SW 1271 (cell line): Measurements from ENCODE around the gene MOCOS.
"Not testable (repeated sequence)": the region's sequence is repeated elsewhere in the genome, so short reads cannot be mapped to it uniquely, and the experiment has no call there.

Source experiments
- DNase-seq, 2 experiments: peaks; one replicate each; lab custom pipeline; 2025; lab: John Stamatoyannopoulos, UW

MOCOS gene

GRCh38 chr18:36201765-36202164 is 14.5 kb downstream of the MOCOS start:
- DNase-seq = no peak

- DNase-seq = no peak
Measured at GRCh38 chr18:36203360-36203895, 16.1 kb downstream of the MOCOS start.

DNA sequence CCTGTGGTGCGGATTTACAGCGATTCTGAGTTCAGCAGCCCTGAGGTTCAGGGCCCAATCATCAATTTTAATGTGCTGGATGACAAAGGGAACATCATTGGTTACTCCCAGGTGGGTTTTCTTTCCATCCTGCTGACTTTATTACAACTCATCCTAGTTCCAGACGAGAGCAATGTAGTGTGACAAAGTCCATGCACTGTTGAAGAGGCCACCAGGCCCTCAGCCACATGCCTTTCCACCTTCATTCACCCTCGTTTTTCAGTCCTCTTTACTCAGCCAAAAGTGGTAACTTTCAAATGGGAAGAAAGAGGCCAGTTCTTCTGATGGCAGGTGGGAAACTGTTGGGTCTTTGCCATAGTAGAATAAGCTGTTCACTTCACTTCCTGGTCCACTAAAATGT is 17.9 kb downstream of the MOCOS start:
- no peak for DNase-seq

GRCh38 chr18:36207303-36207702 is 20.0 kb downstream of the MOCOS start:
- DNase-seq = no peak

DNA sequence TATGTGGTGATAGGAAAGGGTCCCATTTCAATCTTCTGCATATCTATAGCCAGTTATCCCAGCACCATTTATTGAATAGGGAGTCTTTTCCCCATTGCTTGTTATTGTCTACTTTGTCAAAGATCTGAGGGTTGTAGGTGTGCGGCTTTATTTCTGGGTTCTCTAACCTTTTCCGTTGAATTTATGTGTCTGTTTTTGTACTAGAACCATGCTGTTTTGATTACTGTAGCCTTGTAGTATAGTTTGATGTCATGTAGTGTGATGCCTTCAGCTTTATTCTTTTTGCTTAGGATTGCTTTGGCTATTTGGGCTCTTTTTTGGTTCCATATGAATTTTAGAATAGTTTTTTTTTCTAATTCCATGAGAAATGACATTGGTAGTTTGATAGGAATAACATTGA is 20.7 kb downstream of the MOCOS start:
- not testable (repeated sequence) for DNase-seq

GRCh38 chr18:36211612-36212065 is 24.3 kb downstream of the MOCOS start:
- DNase-seq = no peak

DNA sequence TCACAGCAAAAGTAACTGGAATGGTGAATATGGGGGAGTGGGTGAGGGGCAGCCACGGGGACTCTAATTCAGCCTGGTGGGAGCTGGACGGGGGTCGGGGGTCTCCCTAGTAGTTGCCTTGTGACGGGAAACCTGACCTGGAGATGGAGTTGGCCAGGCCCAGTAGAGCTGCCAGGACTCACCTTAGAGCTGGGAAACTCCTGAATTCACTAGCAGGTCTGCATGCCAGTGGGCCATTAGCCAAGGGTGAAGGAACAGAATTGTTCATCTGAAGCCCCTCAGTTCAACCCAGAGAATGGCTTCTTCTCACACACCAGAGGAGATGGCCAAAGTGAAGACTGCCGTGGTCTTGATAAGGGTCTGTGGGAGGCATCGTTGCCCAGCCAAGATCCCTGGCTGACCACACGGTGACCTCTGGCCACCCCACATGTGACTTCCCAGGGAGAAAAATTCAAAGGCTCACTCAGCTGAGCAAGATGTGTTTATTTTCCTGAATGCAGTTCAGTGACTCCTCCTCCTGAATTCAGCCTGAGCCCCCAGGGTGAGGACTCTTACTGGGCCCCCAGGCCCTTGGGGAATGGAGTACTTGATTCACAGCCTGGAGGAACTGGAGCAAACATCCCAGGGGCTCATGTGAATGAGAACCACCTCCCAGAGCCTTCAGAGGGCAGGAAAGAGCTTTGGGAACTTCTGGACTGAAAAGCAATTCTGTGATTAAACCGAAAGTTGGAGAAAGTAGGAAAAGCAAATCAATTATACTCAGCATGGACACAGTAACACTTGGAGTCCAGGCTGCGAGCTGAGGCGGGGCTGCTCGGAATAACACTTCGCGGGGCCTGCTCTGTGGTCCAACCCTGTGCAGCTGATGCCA is 25.2 kb downstream of the MOCOS start:
- no peak for DNase-seq

DNA sequence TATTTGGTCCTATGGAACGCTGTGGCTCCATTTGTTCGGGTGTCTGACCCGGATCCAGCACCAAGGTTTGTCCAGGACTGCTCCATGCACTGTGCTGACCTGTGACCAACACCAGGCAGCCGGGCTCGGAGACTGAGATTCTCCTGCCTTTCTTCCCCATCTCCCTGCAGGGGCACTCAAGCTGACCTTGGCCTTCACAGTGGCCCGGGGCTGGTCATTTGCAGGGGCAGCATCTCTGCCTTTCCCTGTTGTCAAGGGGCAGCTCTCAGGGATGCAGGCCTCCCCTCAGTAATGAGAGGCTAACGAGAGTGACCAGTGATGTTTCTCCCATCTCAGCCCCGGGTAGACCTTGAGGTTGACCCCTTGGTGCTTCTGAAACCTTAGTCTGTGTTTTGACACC is 27.5 kb downstream of the MOCOS start:
- DNase-seq = no peak

- DNase-seq = no peak
Measured at GRCh38 chr18:36215577-36215976, 28.3 kb downstream of the MOCOS start.

- DNase-seq = no peak
Measured at GRCh38 chr18:36217348-36217747, 30.1 kb downstream of the MOCOS start.

- no peak for DNase-seq
Measured at GRCh38 chr18:36229188-36229587, 41.9 kb downstream of the MOCOS start.

DNA sequence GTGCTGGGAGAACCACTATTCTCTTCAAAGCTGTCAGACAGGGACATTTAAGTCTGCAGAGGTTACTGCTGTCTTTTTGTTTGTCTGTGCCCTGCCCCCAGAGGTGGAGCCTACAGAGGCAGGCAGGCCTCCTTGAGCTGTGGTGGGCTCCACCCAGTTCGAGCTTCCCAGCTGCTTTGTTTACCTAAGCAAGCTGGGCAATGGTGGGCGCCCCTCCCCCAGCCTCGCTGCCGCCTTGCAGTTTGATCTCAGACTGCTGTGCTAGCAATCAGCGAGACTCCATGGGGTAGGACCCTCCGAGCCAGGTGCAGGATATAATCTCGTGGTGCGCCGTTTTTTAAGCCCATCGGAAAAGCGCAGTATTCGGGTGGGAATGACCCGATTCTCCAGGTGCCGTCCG is 53.2 kb downstream of the MOCOS start:
- DNase-seq = not testable (repeated sequence)

GRCh38 chr18:36241831-36242230 is 54.5 kb downstream of the MOCOS start:
- no peak for DNase-seq

- no peak for DNase-seq
Measured at GRCh38 chr18:36247036-36247435, 59.7 kb downstream of the MOCOS start.

- no peak for DNase-seq
Measured at GRCh38 chr18:36249392-36249791, 62.1 kb downstream of the MOCOS start.

- no peak for DNase-seq
Measured at GRCh38 chr18:36250827-36251226, 63.5 kb downstream of the MOCOS start.

- no peak for DNase-seq
Measured at GRCh38 chr18:36255072-36255698, 67.9 kb downstream of the MOCOS start.

- DNase-seq = no peak
Measured at GRCh38 chr18:36256094-36256493, 68.8 kb downstream of the MOCOS start.

DNA sequence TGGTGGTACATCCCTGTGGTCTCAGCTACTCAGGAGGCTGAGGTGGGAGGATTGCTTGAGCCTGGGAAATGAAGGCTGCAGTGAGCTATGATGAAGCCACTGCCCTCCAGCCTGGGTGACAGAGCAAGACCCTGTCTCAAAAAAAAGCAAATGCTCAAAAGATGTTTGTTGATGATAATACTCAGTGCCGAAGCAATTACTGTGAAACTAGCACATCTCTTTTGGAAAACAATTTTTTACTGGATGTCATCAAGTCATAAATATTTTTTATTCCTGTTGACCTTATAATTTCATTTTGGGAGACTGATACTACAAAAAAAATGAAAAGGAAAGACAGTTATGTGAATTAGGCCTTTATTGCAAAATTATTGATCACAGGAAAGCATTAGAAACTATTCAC is 75.7 kb downstream of the MOCOS start:
- DNase-seq = no peak

- no peak for DNase-seq
Measured at GRCh38 chr18:36264283-36264682, 77.0 kb downstream of the MOCOS start.

GRCh38 chr18:36265015-36265414 is 77.7 kb downstream of the MOCOS start:
- no peak for DNase-seq

DNA sequence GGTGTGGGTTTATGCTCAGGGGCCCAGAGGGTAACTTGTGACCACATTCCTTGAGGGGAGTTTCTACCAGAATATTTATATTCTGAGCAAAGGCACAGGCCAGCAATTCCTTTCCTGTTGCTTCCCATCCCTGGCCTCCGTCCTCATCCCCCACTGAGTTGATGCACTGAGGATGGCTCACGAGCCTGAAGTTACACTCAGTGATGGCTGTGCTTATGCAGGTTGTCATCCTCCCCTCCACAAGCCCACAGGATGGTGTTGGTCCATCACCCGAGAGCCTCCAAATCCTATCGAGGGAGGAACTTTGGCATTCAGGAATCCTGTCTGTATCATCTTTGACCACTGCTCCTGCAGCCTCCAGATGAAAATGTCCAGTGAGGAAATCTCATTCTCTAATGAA is 81.9 kb downstream of the MOCOS start:
- DNase-seq = no peak

- DNase-seq = no peak
Measured at GRCh38 chr18:36271153-36271552, 83.9 kb downstream of the MOCOS start.
